Fibroblast of mammary gland (primary cell): ENCODE measurements around the gene GORASP1.

ENCODE experiments used
- DNase-seq: peaks from one replicate; pipeline ENCODE4 v3.0.0-alpha.2; 2010; ENCODE audit warnings: low read depth
- H3K4me3 ChIP-seq: 2 replicates; pipeline ENCODE4 v1.5.1; 2011; ENCODE audit warnings: low read depth, mild to moderate bottlenecking, low read length, moderate library complexity; ENCODE audit not compliant: control insufficient read depth
- CTCF ChIP-seq: conservative IDR thresholded peaks from 2 replicates; pipeline ENCODE4 v1.5.1; 2011; ENCODE audit warnings: low read depth, low read length, inconsistent platforms; ENCODE audit not compliant: control insufficient read depth, insufficient read depth

Gene GORASP1

GRCh38 chr3:39053696-39054095 lies 53.7 kb downstream of the GORASP1 start:
- TF ChIP-seq CTCF: no peak
- H3K4me3 ChIP-seq: no peak overlapping the region
- no peak for DNase-seq

- TF ChIP-seq CTCF: no peak
- H3K4me3 ChIP-seq: peak overlapping the region; percentile 72
- DNase-seq: peak; percentile 4
Observed at GRCh38 chr3:39052583-39052982, 54.8 kb downstream of the GORASP1 start.

- TF ChIP-seq CTCF: no peak
- peak; percentile 91 for DNase-seq
- H3K4me3 ChIP-seq: peak within 1 kb of the TSS; percentile 72
Observed at GRCh38 chr3:39051649-39052561, 55.5 kb downstream of the GORASP1 start, which contains the start of the genes SCN11A and WDR48. Gene SCN11A (minus strand): TSS chr3:39051944. CDS start chr3:38950362, 101,582 bp downstream. Gene WDR48 (plus strand): TSS chr3:39052016. CDS start chr3:39052026, 10 bp downstream.

GRCh38 chr3:39050029-39050428 lies 57.4 kb downstream of the GORASP1 start:
- no peak for DNase-seq
- no peak for TF ChIP-seq CTCF
- H3K4me3 ChIP-seq: no peak overlapping the region
